COLO668 (cell line): ENCODE results near the gene ISCA2.
"Not testable (repeated sequence)": the region's sequence is repeated elsewhere in the genome, so short reads cannot be mapped to it uniquely, and the experiment has no call there.

Experiments
- DNase-seq: peaks from one replicate; lab custom pipeline; 2025; ENCODE audit not compliant: unreplicated experiment; lab: John Stamatoyannopoulos, UW

Gene ISCA2

GRCh38 chr14:74493343-74494261 lies at the start of gene ISCA2:
Gene ISCA2, plus strand, starts transcription at chr14:74493765. Its CDS starts 10 bp downstream, at chr14:74493775.
- peak; percentile 100 for DNase-seq

- no peak for DNase-seq
Measured at GRCh38 chr14:74444866-74445265, 48.7 kb upstream of the ISCA2 start.

DNA sequence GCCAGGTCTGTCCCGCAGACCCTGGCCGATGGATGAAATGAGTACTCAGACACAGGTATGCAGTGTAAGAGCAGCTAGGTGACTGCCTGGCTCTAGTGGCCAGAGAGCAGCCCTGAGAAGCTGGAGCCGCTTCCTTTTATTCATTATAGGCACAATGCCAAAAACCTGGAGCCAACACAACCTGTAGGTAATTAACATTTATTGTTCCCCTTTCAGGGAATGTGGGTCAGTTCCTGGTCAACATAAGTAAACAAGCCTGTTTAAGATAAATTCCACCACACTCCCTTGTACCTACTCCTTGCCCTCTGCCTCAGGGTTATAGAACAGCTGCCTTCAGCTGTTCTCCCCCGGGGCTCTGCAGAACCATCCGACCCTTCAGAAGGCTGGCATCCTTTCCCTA lies 39.2 kb upstream of the ISCA2 start:
- not testable (repeated sequence) for DNase-seq

DNA sequence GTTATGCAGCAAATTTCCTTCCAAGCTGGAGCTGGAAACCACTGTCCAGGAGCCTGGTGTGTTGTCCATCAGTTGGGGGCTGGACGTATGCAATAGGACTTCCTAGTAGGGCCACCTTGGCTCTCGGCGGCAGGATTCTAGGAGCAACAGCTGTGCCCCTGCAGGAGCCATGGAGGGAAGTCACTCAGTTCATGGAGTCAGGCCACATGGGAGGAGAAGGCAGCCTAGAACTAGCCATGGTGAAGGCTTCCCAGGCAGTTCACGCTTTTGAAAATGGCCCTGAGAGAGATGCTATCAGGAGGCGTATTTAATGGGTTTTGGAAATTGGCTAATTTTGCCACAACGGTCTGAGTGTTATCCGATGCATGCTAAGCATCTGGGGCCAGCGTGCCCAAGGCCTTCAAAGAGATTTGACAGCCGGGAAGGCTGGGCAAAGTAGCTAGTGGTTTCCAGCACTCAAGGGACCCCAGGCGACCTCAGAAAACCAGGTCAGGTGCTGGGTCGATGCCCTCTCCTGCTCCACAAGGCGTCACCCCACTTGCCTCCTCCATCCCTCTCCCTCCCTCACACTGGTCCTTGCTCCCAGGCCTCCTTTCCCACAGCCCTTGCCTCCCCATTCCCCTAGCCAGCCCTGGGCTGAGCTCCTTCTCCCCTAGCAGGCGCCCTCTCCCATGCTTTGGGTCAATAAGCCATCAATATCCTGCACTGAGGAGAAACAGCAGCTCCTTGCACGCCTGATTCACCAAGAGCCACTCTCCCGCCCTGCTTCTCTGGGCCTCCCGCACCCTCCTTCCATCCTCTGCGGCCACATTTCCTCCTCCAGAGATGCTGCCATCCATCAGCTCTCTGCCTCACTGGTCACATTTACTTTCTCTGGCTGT lies 36.6 kb upstream of the ISCA2 start:
- no peak for DNase-seq

GRCh38 chr14:74457565-74457895 lies 36.0 kb upstream of the ISCA2 start:
- no peak for DNase-seq

DNA sequence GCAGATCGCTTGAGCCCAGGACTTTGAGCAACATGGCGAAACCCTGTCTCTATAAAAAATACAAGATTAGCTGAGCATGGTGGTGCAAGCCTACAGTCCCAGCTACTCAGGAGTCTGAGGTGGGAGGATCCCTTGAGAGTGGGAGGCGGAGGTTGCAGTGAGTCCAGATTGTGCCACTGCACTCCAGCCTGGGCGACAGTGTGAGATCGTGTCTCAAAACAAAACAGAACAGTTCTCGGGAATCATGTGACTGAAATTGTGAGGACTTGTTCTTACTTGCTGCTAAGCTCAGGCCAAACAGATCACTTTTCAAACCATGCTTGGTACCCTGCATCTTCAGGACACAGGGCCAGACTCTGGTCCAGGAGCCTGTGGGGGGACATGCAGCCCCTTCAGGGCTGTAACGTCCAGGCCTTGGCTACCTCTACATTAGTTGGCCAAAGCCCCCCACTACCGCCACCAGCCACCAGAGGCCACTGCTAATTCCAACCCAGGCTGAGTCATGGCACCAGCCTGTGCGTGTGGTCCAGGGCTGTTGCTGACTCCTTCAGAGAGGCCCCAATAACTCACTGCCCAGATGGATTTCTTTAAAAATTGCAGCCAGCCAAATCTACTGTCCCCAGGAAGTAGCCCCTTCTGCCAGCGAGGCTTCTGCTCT lies 34.1 kb upstream of the ISCA2 start:
- peak; percentile 43 for DNase-seq

DNA sequence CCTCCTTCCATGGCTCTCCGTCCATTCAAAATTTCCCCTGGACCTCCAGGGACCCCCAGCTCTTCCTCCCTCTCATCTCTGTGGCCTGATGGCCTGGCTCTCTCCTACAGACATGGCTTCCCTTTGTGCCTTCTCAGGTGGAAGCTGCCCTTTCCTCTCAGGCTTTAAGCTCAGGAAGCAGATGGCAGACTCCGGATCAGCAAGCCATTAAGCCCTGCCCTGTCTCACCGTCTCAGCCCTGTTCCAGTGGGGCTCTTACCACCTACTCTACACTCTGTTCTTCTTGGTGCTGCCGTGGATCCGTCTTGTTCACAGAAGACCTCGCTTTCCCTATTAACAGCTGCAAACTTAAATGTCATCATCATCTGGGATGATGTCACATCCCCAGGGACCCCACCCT lies 33.6 kb upstream of the ISCA2 start:
- DNase-seq, result no peak

- DNase-seq, result no peak
Measured at GRCh38 chr14:74462993-74463392, 30.6 kb upstream of the ISCA2 start.

DNA sequence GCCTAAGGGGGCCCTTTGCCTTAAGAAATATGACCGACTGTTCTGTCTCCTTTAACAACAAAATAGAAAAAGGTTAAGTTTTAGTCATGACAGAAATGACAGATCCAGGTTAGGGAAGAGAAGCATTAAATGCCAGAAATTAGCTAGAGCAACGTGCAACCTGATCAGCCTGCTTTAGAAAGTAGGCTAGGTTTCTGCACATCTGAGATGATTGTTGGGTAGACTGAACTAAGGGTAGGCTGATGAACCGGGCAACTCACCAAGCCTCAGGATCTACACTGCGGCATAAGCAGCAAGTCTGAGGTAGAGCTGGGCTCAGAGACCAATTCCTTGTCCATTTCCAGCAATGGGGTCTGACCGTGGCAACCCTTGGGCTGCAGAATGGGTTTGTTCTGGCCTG lies 29.9 kb upstream of the ISCA2 start:
- no peak for DNase-seq

DNA sequence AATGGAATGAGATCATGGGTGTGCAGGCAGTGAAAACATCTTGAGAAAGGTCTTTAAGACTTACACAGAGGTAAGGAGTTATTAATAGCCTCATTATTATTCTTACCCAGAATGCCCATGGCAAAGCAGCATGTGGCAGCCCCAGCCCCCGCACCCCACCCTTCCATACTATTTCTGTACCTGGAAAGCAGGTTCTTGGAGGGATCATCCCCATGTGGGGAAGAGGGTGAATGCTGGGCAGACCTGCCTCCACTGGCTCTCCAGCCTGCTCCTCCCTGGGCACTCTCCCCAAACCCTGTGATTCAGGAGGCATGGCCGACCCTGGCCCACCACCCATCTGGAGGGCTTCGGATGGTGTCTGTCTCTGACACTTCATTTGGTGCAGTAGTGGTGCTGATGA lies 28.8 kb upstream of the ISCA2 start:
- DNase-seq, result no peak

GRCh38 chr14:74465335-74465734 lies 28.2 kb upstream of the ISCA2 start:
- no peak for DNase-seq

GRCh38 chr14:74468513-74468912 lies 25.1 kb upstream of the ISCA2 start:
- DNase-seq, result no peak

DNA sequence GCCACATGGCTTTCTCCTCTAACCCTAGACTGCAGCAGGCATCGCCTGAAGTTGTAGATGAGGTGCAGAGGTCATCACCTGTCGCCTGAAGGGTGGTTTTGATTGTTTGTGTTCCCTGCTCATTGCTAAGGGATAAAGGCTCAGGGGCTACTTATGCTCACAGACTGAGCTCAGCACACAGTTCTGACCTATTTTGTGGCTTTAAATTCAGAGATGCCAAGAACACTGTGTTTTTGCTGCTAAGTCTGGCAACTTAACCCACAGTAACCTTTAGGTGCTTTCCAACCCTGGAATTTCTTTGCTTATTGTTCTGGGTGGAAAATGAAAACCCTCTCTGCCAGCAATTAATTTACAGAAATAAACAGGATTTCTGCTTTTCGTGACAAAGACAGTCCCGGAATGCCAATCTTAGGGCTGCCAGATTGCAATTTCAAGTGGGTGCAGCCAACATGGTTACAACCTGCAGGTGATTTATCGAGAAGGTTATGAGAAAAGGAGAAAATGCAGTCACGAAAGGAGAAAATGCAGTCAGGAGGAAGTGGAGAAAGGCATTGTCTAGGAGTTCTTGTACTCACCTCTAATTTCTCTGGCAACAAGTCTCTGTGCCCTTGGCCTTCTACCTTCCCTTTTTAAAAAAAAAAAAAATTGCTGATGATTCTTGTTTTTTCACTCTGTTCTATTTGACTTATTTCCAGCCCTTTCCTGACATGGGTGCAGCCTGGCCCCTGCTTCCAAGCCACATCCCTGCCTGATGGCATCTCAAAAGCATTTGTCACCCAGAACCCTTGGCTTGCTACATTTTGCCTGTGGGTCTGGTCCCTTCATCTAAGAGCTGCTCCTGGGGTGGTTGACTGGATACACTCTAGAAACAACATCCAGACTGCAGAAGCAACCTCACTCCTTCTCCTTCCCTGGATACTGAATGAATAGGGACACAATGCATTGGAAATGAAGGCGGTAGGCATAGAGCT lies 23.7 kb upstream of the ISCA2 start:
- no peak for DNase-seq

DNA sequence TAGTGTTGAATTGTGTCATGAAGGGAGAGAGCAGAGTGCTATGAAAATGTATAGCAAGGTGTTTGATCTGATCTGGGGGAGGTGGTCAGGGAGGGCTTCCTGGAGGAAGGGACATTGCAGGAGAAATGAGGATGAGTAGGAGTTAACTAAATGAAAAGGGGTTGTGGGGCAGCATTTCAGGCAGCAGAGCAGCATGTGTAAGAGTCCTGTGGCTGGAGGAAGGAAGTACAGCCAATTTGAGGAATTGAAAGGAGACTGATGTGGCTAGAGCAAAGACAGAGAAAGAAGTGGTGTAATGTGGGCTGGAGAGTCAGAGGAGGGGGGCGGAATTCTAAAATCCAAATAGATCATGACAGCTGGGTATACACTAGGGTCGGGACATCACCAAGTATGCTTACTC lies 21.0 kb upstream of the ISCA2 start:
- no peak for DNase-seq

GRCh38 chr14:74474376-74474775 lies 19.2 kb upstream of the ISCA2 start:
- no peak for DNase-seq

- DNase-seq, result no peak
Measured at GRCh38 chr14:74475678-74476077, 17.9 kb upstream of the ISCA2 start.

DNA sequence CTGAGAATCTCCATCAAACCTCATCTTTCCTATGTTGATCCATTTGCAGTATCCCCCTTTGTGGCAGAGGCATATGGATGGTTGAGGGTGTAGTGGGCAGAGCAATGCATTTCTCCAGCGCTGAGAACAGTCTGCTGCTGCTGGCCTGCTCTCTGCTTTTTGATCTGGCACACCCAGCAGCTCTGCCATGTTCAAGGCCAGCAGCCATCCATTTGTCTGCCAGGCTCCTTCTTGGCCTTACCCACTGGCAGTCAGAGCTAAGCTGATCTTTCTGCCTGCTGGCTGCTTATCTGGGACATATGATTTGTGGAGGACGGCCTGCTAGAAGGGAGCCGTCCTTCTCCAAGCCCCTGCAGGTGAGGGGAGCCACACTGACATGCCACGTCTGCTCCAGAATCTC lies 17.5 kb upstream of the ISCA2 start:
- no peak for DNase-seq

GRCh38 chr14:74476607-74477006 lies 17.0 kb upstream of the ISCA2 start:
- DNase-seq, result no peak

DNA sequence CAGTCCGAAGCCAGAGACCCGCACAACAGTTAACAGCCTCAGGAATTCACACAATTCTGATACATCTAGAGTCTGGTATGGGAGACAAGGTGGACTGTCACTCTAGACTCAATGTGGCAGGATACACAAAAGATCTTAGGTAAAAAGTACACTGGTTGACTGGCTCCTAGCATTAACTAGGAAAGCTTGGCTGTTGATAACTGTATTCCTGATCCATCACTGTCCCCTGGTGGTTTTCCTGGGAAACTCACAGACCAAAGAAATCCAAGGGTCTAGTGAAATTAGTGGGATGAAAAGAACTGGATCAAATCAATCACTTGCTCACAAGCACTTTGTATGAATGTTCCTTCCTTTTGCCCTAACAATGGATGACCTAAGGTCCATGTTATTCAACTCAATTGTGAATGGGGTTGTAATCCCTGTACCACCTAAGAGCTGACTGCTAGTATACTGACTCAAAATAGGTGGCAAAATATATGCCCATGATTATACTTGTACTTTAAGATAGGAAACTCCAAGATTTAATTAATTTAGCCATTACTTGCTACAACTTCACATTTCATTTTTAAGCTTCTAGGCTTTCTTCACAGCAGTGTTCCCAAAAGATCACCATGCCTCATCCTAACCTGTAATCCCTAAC lies 14.4 kb upstream of the ISCA2 start:
- DNase-seq, result peak; percentile 15

GRCh38 chr14:74480046-74480445 lies 13.5 kb upstream of the ISCA2 start:
- no peak for DNase-seq
